SW480 (cell line): ENCODE results near the gene IQCN.

Experiments
- DNase-seq: peaks from one replicate; pipeline ENCODE4 v3.0.0-alpha.2; 2016; ENCODE audit warnings: low spot score

Gene IQCN, protein sequence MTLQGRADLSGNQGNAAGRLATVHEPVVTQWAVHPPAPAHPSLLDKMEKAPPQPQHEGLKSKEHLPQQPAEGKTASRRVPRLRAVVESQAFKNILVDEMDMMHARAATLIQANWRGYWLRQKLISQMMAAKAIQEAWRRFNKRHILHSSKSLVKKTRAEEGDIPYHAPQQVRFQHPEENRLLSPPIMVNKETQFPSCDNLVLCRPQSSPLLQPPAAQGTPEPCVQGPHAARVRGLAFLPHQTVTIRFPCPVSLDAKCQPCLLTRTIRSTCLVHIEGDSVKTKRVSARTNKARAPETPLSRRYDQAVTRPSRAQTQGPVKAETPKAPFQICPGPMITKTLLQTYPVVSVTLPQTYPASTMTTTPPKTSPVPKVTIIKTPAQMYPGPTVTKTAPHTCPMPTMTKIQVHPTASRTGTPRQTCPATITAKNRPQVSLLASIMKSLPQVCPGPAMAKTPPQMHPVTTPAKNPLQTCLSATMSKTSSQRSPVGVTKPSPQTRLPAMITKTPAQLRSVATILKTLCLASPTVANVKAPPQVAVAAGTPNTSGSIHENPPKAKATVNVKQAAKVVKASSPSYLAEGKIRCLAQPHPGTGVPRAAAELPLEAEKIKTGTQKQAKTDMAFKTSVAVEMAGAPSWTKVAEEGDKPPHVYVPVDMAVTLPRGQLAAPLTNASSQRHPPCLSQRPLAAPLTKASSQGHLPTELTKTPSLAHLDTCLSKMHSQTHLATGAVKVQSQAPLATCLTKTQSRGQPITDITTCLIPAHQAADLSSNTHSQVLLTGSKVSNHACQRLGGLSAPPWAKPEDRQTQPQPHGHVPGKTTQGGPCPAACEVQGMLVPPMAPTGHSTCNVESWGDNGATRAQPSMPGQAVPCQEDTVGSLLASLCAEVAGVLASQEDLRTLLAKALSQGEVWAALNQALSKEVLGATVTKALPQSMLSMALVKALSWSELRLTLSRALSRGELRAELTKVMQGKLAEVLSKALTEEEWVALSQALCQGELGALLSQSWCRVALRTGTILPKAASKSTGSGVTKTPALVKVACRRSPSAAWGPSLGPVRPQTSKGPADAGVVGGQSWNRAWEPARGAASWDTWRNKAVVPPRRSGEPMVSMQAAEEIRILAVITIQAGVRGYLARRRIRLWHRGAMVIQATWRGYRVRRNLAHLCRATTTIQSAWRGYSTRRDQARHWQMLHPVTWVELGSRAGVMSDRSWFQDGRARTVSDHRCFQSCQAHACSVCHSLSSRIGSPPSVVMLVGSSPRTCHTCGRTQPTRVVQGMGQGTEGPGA (N-terminal part only)

DNA sequence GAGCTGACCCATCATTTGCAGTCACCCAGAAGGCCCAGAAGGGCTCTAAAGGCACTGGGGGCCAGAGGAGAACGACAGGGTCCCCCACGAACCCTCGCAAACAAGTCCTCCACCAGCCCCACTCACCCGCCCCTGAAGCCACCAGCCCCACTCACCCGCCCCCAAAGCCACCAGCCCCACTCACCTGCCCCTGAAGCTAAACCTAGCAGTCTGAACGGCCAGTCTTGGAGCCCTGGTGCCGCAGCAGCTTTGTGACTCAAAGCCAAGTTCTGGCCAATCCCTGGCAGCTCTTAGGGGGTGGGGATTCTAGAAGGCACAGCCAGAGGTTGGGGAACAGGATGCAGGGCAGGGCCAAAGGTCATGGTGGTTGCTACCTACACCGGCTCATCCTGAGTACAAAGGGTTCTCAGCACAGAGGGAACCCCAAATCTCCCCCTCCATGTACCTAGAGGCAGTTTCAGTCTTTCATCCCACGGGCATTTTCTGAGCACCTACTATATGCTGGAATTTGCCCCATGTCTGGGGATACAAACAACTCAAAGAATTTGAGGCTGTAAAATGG is at the start of gene IQCN:
Gene IQCN, minus strand, starts transcription at position 234 of the 562 bp plus-strand sequence. CDS start 4,974 bp downstream, outside the sequence.
- peak; percentile 73 for DNase-seq

DNA sequence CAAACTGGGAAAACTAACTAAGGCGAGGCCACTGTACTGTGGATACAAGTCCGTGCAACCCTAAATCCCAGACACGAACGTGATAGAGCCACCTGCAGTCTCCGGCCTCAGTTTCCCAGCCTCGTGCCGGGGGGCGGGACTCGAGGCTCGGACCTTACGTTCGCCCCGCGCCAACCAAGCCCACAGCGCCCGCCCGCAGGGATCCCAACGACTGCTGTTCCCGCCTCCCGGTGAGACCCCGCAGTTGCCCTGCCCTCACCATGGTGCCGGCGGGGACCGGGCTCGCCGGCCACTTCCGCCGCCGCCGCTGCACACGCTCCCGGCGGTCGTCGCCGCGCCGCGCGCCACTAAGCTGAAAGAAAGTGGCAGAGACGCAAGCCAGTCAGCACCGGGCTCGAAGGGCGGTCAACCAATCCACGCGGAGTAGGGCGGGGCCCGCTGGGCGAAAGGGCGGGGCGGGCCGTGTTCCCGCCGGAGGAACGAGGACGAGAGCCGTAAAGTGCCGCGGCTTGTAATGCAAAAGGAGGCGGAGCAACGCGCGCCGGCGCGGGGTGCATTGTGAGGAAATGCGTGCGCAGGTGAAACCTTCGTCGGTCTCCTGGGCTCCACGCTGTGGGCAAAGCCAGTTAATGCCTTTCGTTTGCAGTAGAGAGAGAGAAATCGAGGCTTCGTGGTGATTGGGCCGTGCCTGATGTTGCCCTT is 48.7 kb upstream of the IQCN start, which contains the start of gene LSM4:
Gene LSM4, minus strand, starts transcription at position 318 of the 702 bp plus-strand sequence. Its CDS starts 56 bp downstream, at position 262.
- DNase-seq, result peak; percentile 98

DNA sequence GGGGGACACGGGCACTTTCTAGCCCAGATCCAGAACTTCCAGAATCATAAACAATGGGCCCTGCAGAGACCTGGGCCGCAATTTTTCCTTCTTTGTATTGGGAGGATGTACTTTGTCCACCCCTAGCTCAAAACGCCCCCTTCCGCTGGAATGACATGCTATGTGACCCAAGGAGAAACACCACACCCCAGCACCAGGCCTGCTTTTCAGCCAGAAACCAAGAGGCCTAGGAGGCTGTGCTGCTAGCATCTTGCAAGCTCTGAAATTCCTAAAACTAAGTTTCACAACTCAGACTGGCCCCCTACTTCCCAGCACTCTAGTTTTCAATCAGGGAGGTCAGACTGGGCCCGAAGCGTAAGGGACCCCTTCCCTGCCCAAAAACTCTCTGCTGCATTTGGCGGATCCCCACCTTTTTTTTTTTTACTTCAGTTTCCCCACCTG is 48.1 kb upstream of the IQCN start:
- peak; percentile 60 for DNase-seq

DNA sequence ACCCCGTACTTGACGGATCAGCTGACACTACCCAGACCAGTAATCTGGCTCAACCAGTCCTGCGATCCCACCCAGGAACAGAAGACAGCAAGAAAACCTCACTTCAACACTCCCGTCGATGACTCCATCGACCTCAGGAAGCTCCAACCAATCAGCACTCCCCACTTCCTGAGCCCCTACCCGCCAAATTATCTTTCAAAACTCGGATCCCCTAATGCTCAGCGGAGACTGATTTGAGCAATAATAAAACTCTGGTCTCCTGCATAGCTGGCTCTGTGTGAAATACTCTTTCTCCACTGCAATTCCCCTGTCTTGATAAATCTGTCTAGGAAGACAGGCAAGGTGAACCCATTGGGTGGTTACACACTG is 47.5 kb upstream of the IQCN start:
- DNase-seq, result no peak

DNA sequence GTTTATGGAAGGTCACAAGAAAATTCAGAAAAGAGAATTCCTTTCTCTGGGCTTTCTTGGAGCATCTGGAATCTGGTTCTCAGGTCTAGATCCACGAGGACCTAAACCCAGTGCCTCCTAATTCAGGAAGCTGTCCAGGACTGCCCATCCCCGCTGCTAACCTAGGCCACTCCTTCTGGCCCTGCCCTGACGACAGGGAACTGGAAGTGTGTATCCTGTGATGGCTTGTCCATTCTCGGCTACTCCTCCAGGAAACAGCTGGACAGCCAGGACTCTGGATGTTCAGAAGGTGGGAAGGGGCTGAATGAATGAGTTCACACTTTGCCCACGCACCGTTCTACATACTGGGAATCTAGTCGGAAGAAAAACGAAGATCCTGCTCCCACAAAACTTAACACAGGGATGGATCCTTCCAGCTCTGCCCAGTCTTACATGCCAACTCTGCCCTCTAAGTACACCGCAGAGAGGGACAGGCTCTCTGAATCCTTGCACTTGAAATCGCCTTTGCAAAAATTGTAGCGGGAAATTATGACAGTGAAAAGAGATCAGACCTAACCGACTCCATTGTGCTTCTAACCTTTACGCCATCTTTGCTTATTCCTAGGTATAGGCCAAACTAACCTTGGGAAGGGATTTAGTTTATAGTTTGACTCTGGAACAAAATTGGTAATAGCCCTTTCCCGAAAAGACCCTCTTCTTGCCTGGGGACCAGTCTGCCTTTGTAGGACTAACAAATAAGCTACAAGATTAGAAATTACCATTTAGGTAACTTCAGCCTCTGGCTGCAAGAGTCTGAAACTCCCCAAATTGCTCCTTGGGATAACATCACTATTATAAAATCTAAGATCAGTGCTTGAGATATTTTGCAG is 46.8 kb upstream of the IQCN start:
- DNase-seq, result no peak

DNA sequence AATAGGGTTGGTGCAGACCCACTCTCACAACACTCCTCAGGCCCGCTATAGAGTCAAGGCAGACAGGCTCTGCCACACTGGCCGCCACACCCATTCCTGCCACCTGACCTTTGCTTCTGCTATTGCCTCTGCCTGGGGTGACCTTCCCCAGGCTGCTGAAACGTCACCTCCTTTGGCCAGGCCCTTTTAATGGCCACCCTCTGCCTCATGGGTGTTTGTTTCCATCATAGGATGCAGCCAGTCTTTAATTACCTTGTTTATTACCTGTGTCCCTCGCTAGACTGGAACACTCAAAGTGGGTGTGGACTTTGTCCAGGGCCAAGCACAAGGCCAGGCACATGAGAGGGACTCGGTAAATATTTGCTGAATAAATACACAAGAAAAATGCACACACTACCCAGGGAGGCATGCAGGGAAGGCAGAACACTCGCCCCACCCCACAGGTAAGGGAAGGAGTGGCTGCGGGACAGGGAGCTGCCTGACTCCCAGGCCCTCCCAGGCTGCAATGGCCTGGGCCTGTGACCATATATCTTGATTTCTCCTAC is 45.4 kb upstream of the IQCN start:
- DNase-seq, result no peak

DNA sequence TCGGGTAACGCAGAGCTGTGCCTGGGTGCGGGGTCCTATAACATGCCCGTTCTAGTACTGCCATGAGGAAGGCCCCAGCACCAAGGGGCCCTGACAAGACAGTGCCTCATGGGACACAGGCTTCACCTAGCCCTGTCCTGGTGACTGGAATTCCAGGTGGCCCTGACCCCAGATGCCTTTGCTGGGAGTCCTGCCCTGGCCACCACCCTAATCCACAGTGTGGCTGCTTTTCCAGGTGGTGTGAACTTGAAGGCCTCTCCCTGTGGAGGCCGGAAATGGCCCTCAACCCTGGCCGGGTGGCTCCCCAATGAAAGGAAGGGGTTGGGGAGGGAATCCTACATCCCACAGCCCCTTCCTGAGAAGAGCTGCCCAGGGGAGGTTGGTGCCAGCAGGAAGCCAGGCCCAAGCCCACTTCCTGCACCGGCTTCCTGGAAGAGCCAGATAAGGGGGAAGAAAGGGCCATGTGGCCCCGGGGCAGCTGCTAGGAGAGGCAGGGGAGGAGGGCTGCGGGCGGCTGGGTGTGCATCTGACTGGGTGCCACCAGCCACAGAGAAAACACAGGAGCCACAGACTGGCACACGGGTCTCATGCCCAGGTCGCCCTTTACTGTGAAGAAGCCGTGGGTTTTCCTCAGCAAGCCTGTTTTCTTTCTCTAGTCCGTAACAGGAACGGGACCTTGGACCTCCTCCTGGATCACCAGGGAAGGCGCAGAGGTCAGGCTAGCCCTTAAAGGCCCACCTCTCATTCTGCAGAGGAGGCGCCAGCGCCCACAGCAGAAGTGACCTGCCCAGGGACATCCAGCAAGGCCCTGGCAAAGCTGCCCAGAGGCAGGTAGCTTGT is 43.9 kb upstream of the IQCN start:
- DNase-seq, result no peak

DNA sequence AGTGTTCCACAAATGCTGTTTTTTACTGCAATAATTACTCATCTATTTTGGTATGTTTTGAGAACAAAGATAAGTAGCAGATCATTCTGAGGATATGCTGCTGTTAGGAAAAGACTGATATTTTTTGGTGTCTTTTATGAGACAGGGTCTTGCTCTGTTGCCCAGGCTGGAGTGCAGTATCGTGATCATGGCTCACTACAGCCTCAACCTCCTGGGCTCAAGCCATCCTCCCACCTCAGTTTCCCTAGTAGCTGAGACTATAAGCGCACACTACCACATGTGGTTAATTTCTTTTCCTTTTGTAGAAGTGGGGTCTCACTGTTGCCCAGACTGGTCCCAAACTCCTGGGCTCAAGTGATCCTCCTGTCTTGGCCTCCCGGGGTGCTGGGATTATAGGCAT is 39.1 kb upstream of the IQCN start:
- no peak for DNase-seq

DNA sequence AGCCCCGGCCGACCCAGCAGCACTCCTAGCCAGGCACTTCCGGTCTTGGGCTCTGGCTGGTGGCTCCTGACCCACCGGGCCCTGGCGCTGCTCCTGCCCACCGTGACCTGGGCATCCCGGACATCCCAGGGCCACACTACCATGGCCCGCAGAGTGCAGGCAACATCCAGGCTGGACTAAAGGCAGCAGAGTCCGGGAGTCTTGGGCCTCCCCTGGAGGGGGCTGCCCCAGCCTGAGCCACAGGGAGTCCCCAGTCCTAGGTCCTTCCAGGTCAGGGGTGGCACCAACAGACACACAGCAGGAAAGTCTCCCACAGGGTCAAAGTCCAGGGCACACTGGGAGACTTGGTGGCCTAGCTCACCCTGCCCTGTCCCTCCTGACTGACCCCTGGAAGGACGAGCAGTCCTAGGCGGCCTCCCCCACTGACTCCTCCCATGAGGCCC is 37.9 kb upstream of the IQCN start:
- DNase-seq, result no peak

DNA sequence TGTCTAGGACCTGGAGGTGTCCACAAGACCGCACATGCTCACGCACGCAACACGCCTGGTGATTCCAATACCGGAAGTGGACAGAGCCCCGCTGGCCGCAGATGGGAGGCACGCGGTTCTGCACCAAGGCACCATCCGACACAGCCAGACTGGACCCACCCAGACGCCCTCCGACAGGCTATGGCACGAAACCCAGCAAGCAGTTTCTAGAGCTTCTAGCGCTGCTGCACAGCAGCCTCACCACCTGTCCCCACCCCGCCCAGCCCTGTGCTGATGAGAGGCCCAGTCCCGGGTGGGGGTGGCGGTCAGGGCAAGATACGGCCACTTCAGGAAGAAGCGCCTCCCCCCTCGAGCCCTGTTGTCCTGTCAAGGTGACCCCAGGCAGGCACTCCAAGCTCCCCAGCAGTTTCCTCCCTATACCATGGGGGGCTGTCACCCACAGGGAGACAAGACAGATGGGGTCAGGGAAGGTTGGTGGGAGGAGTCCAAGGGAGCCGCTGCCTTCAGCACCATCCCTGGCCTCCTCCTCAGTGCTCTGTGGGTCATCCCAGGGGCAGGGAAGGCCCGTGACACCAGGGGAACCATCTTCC is 37.3 kb upstream of the IQCN start:
- DNase-seq, result no peak

DNA sequence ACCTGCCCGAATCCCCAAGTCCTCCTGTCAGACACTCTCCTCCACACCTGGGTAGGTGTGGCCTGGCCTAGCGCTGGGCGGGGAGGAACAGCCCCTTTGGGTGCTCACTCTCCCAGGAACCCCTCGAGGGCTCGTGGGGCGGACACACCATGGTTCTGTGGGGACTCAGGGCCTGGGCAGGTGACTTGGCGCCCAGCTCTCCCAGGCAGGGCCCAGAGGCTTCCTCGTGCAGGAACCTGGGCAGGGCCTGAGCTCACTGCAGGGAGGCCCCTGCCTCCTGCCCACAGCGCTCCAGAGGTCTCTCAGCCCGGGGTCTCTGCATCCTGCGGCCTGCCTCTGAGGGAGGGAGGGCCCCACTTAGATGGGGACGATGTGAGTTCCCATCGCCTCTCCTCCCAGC is 36.7 kb upstream of the IQCN start:
- DNase-seq, result no peak

DNA sequence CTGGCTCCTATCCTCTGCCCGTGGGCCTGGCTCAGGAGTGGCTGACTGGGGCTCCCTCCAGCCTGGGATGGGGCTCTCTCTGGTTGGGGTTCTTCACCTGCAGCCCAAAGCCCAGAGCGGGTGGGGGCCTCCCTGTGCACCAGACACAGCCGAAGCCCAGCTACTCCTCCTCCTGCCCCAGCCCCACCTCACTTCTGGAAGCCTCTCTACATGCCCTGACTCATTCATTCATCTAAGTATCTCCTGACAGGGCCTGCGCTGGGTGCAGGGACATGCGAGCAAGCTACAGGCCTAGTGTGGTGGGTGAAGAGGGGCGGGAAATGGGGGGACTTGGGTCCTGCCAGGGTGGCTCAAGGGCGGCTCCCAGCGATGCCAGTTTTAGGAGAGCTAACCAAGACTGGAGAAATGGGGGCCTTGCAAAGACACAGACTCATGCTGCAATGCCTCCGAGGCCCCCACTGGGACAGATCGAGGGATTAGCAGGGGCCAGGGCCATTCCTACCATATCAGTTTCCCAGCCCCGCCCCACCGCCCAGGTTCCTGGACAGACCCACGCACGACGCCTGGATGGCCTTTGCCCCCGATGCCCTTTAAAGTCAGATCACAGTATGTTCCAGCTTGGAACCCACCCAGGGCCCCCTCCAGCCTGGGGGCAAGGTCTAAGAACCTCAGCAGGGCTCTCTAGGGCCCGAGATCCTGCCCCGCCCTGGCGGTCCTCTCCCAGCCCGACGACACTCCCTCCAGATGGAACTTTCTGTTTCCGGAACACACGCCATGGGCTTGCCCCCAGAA is 36.1 kb upstream of the IQCN start:
- DNase-seq, result no peak

DNA sequence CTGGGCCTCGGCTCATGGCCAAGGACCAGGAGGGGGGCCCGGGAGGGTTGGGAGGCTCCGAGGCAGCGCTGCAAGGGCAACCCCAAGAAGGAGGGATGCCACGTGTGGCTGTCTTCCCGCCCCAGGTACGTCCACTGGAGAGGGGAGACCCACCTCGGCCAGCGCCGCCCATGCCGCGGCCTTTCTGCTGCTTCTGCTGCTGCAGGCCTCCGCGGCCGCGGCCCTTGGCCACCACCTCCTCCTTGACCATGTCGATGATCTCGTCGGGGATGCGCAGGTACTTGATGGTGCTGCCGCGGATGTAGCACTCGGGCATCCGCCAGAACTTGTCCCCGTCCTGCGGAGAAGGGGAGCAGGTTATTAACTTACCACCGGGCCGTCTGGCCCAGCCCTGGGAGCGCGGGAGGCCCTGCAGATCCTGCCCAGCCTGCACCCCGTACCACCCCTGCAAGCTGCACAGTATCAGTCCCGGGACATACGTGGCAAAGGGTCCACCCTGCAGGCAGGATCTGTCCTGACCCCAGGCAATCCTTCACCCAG is 35.3 kb upstream of the IQCN start:
- DNase-seq, result no peak

DNA sequence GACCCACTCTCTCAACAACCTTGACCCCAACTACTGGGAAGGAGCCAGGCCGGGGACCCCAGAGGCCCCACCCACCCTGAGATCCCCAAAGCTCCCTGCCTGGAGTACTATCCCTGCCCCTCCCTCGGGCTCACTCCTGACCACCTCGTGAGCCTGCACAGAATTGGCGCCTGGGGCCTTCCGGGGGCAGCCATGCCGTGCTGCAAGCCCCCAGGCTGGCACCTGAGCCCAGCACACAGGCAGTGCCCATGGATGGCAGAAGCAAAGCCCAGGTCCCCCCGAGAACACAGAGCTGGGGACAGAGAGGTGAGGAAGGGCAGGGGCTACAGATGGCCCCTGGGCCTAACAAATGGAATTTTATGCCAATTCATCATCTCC is 34.7 kb upstream of the IQCN start:
- no peak for DNase-seq

DNA sequence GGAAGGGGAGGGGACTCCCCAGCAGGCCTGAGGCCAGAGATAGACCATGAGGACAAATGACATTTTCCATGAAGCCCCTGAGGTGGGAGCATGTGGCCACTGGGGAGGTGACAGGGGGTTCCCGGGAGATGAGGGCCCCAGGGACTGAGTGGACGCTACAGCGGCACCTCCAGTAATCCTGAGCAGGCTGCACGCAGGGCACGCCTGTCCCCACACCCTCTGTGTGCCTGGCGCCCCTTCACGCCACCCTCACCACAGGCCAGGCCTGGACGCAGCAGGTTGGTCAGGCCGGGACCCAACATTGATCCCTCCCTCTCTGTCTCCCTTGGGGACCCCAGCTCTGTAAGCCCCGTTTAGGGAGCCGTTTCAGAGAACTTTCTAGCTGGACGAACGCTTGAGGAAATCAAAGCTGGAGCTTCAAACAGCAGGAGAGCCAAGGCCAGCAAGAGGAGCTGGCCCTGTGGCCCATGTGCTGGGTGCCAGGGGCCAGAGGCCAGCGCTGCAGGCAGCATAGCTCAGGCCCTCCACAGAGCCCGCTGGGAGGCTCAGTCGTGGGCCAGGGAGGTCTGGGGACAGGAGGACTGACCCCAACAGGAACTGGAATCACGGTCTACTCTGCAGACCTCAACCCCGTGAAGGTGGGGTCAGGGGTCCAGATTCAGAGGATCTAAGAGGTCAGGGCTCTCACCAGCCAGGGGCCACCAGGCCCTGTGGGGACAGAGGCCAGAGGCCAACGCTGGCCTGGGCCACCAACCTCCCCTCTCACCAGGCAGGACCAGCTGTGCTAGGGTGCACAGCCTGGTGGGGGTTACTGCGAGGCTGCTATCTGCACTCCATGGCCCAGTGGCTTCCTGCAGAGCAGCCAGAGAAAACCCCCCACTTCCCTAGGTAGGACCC is 34.0 kb upstream of the IQCN start:
- DNase-seq, result no peak

DNA sequence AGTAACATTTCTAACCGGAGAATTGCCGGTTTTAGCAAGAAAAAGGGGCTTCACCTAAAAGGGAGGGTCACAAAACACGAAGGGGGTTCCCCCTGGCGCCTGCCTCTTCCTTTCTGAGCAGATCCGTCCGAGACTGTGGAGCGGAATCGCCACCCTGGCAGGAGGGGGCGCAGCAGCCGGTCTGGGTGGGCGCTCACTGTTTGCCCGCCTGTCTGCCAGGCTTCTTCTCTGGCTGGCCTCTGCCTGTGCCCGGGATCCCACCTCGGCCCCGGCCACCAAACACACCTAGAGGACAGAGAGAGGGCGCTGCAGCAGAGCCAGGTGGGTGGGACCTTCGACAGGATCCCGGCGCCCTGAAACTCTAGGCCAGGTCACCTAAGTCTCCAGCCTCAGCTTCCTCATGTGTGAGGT is 33.0 kb upstream of the IQCN start:
- no peak for DNase-seq
